ENCODE results near the gene TMEM63C.

DNA sequence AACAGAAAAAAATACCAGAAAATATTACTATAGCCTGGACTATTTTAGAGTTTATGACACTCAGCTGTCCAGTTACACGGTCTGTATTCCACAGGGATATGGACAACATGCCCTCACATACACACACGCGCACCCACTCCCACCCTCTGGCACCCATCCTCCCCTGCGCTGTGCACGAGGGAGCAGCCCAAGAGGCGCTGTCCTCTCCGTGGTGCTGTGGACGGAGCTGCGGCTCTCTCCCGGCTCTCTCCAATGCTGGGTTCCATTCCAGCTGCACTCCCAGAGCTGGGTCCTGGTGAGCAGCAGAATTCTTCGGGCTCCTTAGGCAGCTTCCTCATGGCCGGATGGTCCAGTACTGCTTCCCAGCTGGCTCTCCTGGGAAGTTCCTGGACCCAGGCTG lies 95.4 kb downstream of the TMEM63C start:
- TF ChIP-seq, protein P1, sequence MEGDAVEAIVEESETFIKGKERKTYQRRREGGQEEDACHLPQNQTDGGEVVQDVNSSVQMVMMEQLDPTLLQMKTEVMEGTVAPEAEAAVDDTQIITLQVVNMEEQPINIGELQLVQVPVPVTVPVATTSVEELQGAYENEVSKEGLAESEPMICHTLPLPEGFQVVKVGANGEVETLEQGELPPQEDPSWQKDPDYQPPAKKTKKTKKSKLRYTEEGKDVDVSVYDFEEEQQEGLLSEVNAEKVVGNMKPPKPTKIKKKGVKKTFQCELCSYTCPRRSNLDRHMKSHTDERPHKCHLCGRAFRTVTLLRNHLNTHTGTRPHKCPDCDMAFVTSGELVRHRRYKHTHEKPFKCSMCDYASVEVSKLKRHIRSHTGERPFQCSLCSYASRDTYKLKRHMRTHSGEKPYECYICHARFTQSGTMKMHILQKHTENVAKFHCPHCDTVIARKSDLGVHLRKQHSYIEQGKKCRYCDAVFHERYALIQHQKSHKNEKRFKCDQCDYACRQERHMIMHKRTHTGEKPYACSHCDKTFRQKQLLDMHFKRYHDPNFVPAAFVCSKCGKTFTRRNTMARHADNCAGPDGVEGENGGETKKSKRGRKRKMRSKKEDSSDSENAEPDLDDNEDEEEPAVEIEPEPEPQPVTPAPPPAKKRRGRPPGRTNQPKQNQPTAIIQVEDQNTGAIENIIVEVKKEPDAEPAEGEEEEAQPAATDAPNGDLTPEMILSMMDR (IDR thresholded peaks at IDR 0.05) = no peak
- TF ChIP-seq POLR2A (IDR thresholded peaks at IDR 0.05) = no peak
